Neuronal stem cell (in vitro differentiated cells): ENCODE measurements around the gene PLCXD3.
"Not testable (repeated sequence)": the region's sequence is repeated elsewhere in the genome, so short reads cannot be mapped to it uniquely, and the experiment has no call there.

Experiments
- DNase-seq: peaks from one replicate; pipeline ENCODE4 v3.0.0-alpha.2; 2013; ENCODE audit warnings: low spot score
- H2AFZ ChIP-seq: one replicate; pipeline ENCODE4 v1.6.1; 2013; ENCODE audit warnings: mild to moderate bottlenecking, low read length, inconsistent platforms
- H2AK5ac ChIP-seq: 2 replicates; pipeline ENCODE4 v1.6.1; 2013; ENCODE audit warnings: low read depth, mild to moderate bottlenecking, inconsistent platforms, low read length, moderate library complexity, mixed read lengths
- H2BK120ac ChIP-seq: 2 replicates; pipeline ENCODE4 v1.6.1; 2013; ENCODE audit warnings: low read depth, mild to moderate bottlenecking, inconsistent platforms, low read length, moderate library complexity, mixed read lengths
- H2BK12ac ChIP-seq: one replicate; pipeline ENCODE4 v1.6.1; 2013; ENCODE audit warnings: low read length, inconsistent platforms
- H2BK15ac ChIP-seq: 2 replicates; pipeline ENCODE4 v1.6.1; 2013; ENCODE audit warnings: mild to moderate bottlenecking, low read length, inconsistent platforms, mixed read lengths
- H2BK5ac ChIP-seq: one replicate; pipeline ENCODE4 v1.6.1; 2013; ENCODE audit warnings: inconsistent platforms, mild to moderate bottlenecking, low read length, moderate library complexity
- H3K14ac ChIP-seq: one replicate; pipeline ENCODE4 v1.6.1; 2013; ENCODE audit warnings: low read length, inconsistent platforms
- H3K18ac ChIP-seq: 2 replicates; pipeline ENCODE4 v1.6.1; 2013; ENCODE audit warnings: low read length, inconsistent platforms
- H3K23ac ChIP-seq: 2 replicates; pipeline ENCODE4 v1.6.1; 2013; ENCODE audit warnings: low read depth, mild to moderate bottlenecking, mixed read lengths, low read length, inconsistent platforms; ENCODE audit not compliant: poor library complexity
- H3K27ac ChIP-seq: replicated peaks from 3 replicates; pipeline ENCODE4 v1.5.1; 2013; ENCODE audit warnings: low read length, inconsistent platforms
- H3K27me3 ChIP-seq, 3 experiments: 2 replicates each; pipeline ENCODE4 v1.6.1; 2013; ENCODE audit warnings: low read length in 3 of 3, mild to moderate bottlenecking in 2 of 3, inconsistent platforms in 1 of 3, low read depth in 1 of 3, mixed read lengths in 1 of 3, moderate library complexity in 1 of 3; ENCODE audit not compliant: control insufficient read depth in 3 of 3, insufficient read depth in 3 of 3
- H3K36me3 ChIP-seq, 2 donors: replicated peaks in 1 of 2; 2 replicates each; pipeline ENCODE4 v1.6.1; 2013; ENCODE audit warnings: low read length in 2 of 2; ENCODE audit not compliant: control insufficient read depth in 2 of 2, insufficient read depth in 2 of 2
- H3K4ac ChIP-seq: 2 replicates; pipeline ENCODE4 v1.6.1; 2013; ENCODE audit warnings: inconsistent platforms, mild to moderate bottlenecking, low read length, moderate library complexity
- H3K4me1 ChIP-seq, 2 donors: 1 replicate in 1 of 2; 2 replicates in 1 of 2; pipeline ENCODE4 v1.6.1; 2013; ENCODE audit warnings: low read length in 2 of 2, low read depth in 1 of 2; ENCODE audit not compliant: control insufficient read depth in 2 of 2, insufficient read depth in 1 of 2
- H3K4me2 ChIP-seq: one replicate; pipeline ENCODE4 v1.6.1; 2013; ENCODE audit warnings: mild to moderate bottlenecking, low read length, inconsistent platforms; ENCODE audit not compliant: insufficient read depth, poor library complexity, severe bottlenecking
- H3K4me3 ChIP-seq, 2 donors: 2 replicates each; pipeline ENCODE4 v1.5.1; 2013; ENCODE audit warnings: low read length in 2 of 2, mild to moderate bottlenecking in 2 of 2, inconsistent platforms in 1 of 2, moderate library complexity in 1 of 2
- H3K79me1 ChIP-seq: one replicate; pipeline ENCODE4 v1.6.1; 2013; ENCODE audit warnings: low read depth, mild to moderate bottlenecking, inconsistent platforms, low read length, moderate library complexity
- H3K9ac ChIP-seq: one replicate; pipeline ENCODE4 v1.6.1; 2013; ENCODE audit warnings: mild to moderate bottlenecking, low read depth, low read length, inconsistent platforms; ENCODE audit not compliant: poor library complexity
- H3K9me3 ChIP-seq, 2 donors: replicated peaks in 1 of 2; 2 replicates each; pipeline versions ENCODE3 to v1.6.1; 2013; ENCODE audit warnings: low read length in 2 of 2, mild to moderate bottlenecking in 2 of 2, inconsistent platforms in 1 of 2, low read depth in 1 of 2, mixed read lengths in 1 of 2, moderate library complexity in 1 of 2; ENCODE audit not compliant: control insufficient read depth in 2 of 2, insufficient read depth in 1 of 2
- H4K8ac ChIP-seq: one replicate; pipeline ENCODE4 v1.6.1; 2013; ENCODE audit warnings: low read depth, mild to moderate bottlenecking, inconsistent platforms, low read length, moderate library complexity
- H4K91ac ChIP-seq: one replicate; pipeline ENCODE4 v1.6.1; 2013; ENCODE audit warnings: low read length, low read depth, mild to moderate bottlenecking, inconsistent platforms; ENCODE audit not compliant: poor library complexity
- WGBS, 2 donors: extraction: QIAGEN DNeasy Blood & Tissue Kit; methylation state at CpG; one replicate each; pipeline ENCODE4 v1.1.7; 2013; ENCODE audit warnings: missing lambda C conversion rate in 2 of 2, mixed read lengths in 1 of 2; ENCODE audit not compliant: insufficient read length in 2 of 2, insufficient replicate concordance in 1 of 2; ENCODE audit errors: extremely low coverage in 2 of 2; 5-methylcytosine and 5-hydroxymethylcytosine counted together

The PLCXD3 gene

DNA sequence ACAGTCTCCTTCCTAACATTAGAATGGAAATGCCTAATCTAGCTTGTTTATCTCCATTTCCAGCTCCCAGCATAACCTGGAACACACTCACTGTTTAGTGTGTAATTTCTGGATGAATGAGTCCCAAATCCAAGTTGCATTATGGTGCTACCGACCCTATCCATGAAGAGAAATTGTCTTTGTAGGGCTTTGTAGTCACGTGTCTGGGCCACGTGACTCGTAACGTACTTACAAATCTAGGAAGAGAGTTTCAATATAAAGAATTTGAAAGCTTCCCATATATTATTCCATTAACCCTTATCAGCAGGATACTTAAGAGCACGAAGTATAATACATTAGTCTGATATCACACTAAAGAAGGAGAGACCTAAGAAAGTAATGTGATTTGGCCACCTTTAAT is 28.2 kb downstream of the PLCXD3 start:
- WGBS, 2 donors: no CpG with 5 or more reads among the region's 6 CpGs
- no peak overlapping the region for H3K4ac ChIP-seq
- H3K27ac ChIP-seq: no peak overlapping the region
- no peak overlapping the region for H4K91ac ChIP-seq
- H2AFZ ChIP-seq: no peak overlapping the region
- H2BK120ac ChIP-seq: no peak overlapping the region
- H3K4me3 ChIP-seq: no peak overlapping the region
- H2BK12ac ChIP-seq: no peak overlapping the region
- no peak overlapping the region for H3K9ac ChIP-seq
- no peak overlapping the region for H2AK5ac ChIP-seq
- H3K23ac ChIP-seq: no peak overlapping the region
- DNase-seq: no peak
- H3K27me3 ChIP-seq: no peaks in the 10 kb centered on the region
- no peaks in the 10 kb centered on the region for H3K36me3 ChIP-seq
- no peak overlapping the region for H4K8ac ChIP-seq
- H3K18ac ChIP-seq: no peak overlapping the region
- H3K9me3 ChIP-seq: no peaks in the 10 kb centered on the region
- H3K4me2 ChIP-seq: no peak overlapping the region
- no peaks in the 10 kb centered on the region for H3K4me1 ChIP-seq
- no peak overlapping the region for H2BK15ac ChIP-seq
- no peaks in the 10 kb centered on the region for H3K79me1 ChIP-seq
- H2BK5ac ChIP-seq: no peak overlapping the region
- H3K14ac ChIP-seq: no peak overlapping the region

DNA sequence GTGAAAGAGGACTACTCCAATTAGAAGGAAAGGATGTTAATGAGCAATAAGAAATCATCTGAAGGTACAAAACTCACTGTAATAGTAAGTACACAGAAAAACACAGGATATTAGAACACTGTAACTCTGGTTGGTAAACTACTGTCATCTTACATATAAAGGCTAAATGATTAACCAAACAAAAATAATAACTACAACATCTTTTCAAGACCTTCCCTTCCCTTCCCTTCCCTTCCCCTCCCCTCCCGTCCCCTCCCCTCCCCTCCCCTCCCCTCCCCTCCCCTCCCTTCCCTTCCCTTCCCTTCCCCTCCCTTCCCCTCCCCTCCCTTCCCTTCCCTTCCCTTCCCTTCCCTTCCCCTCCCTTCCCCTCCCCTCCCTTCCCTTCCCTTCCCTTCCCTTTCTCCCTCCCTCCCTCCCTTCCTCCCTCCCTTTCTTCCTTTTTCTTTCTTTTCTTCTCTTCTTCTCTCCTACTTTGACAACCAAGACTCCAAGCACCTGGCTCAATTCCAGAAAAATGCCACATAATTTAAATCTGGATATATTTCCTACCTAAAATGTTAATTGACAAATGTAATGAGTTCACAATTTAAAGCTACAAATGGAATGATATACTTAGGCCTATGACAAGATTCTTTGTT is 38.7 kb downstream of the PLCXD3 start:
- H2BK12ac ChIP-seq, H2AFZ ChIP-seq, H2AK5ac ChIP-seq, DNase-seq, H3K18ac ChIP-seq, H2BK5ac ChIP-seq, H3K14ac ChIP-seq, H3K79me1 ChIP-seq, H2BK120ac ChIP-seq, H3K23ac ChIP-seq, H3K9ac ChIP-seq, H4K91ac ChIP-seq, H4K8ac ChIP-seq, H3K36me3 ChIP-seq, H2BK15ac ChIP-seq, H3K4ac ChIP-seq, H3K9me3 ChIP-seq, H3K27me3 ChIP-seq, H3K4me3 ChIP-seq, H3K27ac ChIP-seq, H3K4me1 ChIP-seq, H3K4me2 ChIP-seq: not testable (repeated sequence)
- WGBS, 2 donors: no CpG with 5 or more reads among the region's 1 CpG

DNA sequence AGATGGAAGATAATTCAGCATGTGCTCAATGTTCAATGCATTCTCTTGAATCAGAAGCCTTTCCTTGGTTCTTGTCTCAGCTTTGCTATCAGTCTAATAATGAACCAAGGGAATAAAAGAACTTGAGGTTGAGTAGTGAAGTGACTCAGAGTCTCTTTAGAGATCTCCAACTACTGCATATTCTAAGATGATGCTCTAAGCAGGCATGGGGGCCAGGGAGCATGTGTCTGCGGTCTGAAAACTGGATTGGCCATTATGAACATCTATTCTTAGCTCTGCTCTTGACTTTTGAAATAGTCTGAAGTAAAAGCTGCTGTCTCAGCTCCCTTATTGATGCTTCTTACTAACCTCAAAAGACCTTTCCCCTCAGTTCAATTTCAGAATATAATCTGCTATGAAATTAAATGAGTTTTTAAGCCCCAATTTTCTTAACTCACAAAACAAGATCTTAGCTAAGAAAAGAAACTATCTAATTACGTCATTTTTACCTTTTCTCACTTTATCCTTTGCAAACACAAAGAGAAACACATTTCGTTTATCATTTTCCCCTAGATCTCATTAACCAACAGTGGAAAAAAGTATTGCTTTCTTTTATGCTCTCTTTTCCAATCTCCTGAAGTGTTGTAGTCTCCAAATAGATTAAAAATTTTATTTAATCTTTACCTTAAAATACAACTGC is 44.8 kb downstream of the PLCXD3 start:
- Histone ChIP-seq H3K9ac (no peak overlapping the region), H3K79me1 (no peaks in the 10 kb centered on the region), H3K27ac (no peak overlapping the region), H3K23ac (no peak overlapping the region), H2AFZ (no peak overlapping the region), H2BK12ac (no peak overlapping the region), H3K4me1 (no peaks in the 10 kb centered on the region), H3K4me3 (no peak overlapping the region), H3K4me2 (no peak overlapping the region), H3K18ac (no peak overlapping the region), H2BK5ac (no peak overlapping the region), H3K14ac (no peak overlapping the region), H2BK120ac (no peak overlapping the region), H4K91ac (no peak overlapping the region), H3K27me3 (no peaks in the 10 kb centered on the region), H3K9me3 (no peaks in the 10 kb centered on the region), H3K4ac (no peak overlapping the region), H4K8ac (no peak overlapping the region), H2AK5ac (no peak overlapping the region), H2BK15ac (no peak overlapping the region), H3K36me3 (no peaks in the 10 kb centered on the region)
- DNase-seq: no peak
- 100% methylated on average over 1 of the region's 3 CpGs; no CpG with 5 or more reads in 1 of the 2 donors for WGBS, 2 donors

DNA sequence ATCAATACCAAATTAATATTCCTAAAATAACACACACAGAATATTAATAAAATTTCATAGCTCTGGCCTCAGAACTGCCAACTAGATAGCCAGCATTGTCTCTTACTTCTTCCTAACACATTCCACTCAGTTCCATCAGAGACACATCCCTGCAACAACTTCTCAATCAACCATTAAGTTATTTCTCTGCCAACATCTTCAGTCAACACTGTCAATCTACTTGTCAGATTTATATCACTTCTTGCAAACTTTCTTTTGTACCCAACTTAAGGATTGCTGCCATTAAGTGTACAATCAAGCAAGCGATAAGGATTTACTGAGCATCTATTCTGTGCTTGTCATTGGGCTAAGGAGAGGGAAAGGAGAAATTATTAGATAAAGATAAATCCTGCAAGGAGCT is 50.8 kb downstream of the PLCXD3 start:
- no peak overlapping the region for H2BK5ac ChIP-seq
- no peak overlapping the region for H2AK5ac ChIP-seq
- no peaks in the 10 kb centered on the region for H3K27me3 ChIP-seq
- no peak overlapping the region for H3K14ac ChIP-seq
- H2BK120ac ChIP-seq: no peak overlapping the region
- H2BK12ac ChIP-seq: no peak overlapping the region
- no peak overlapping the region for H3K4me3 ChIP-seq
- H3K4me2 ChIP-seq: no peak overlapping the region
- no peaks in the 10 kb centered on the region for H3K9me3 ChIP-seq
- no peak overlapping the region for H2BK15ac ChIP-seq
- no peak overlapping the region for H2AFZ ChIP-seq
- H4K91ac ChIP-seq: no peak overlapping the region
- H3K36me3 ChIP-seq: no peaks in the 10 kb centered on the region
- no peak overlapping the region for H3K18ac ChIP-seq
- H3K79me1 ChIP-seq: no peaks in the 10 kb centered on the region
- WGBS, 2 donors: no CpG with 5 or more reads among the region's 1 CpG
- H3K27ac ChIP-seq: no peak overlapping the region
- no peak overlapping the region for H3K4ac ChIP-seq
- no peak overlapping the region for H3K23ac ChIP-seq
- DNase-seq: no peak
- H3K4me1 ChIP-seq: no peaks in the 10 kb centered on the region
- no peak overlapping the region for H3K9ac ChIP-seq
- no peak overlapping the region for H4K8ac ChIP-seq
